AG04449 (cell line): Measurements from ENCODE around the gene TNFRSF8.

Source experiments
- CTCF ChIA-PET: fragments of 350-600 bp; formaldehyde crosslinking; extraction: SDS; loops from one replicate; lab custom pipeline; 2021; ENCODE audit warnings: antibody characterized with exemption; lab: Yijun Ruan, JAX
- POLR2A ChIA-PET: fragments of 400-600, 350-600 bp; formaldehyde crosslinking; extraction: SDS; loops from one replicate; lab custom pipeline; 2020; ENCODE audit warnings: antibody characterized with exemption, inconsistent platforms; lab: Yijun Ruan, JAX
- DNase-seq: peaks from one replicate; pipeline ENCODE4 v3.0.0-alpha.2; 2010; ENCODE audit warnings: low read depth, low spot score
- H3K4me3 ChIP-seq: 2 replicates; pipeline ENCODE4 v1.5.1; 2011; ENCODE audit warnings: low read depth, mild to moderate bottlenecking, control low read depth, low read length
- TF ChIP-seq, protein P1 (sequence below): IDR thresholded peaks from one replicate; pipeline ENCODE4 v1.5.1; 2011; ENCODE audit warnings: mild to moderate bottlenecking, moderate library complexity, low read length, control low read depth, inconsistent platforms; ENCODE audit not compliant: insufficient read depth; ENCODE audit errors: missing control alignments

Gene TNFRSF8

GRCh38 chr1:12127206-12127810 lies 64.2 kb downstream of the TNFRSF8 start:
- TF ChIP-seq, protein P1, sequence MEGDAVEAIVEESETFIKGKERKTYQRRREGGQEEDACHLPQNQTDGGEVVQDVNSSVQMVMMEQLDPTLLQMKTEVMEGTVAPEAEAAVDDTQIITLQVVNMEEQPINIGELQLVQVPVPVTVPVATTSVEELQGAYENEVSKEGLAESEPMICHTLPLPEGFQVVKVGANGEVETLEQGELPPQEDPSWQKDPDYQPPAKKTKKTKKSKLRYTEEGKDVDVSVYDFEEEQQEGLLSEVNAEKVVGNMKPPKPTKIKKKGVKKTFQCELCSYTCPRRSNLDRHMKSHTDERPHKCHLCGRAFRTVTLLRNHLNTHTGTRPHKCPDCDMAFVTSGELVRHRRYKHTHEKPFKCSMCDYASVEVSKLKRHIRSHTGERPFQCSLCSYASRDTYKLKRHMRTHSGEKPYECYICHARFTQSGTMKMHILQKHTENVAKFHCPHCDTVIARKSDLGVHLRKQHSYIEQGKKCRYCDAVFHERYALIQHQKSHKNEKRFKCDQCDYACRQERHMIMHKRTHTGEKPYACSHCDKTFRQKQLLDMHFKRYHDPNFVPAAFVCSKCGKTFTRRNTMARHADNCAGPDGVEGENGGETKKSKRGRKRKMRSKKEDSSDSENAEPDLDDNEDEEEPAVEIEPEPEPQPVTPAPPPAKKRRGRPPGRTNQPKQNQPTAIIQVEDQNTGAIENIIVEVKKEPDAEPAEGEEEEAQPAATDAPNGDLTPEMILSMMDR: no peak
- no peak for DNase-seq
- ChIA-PET POLR2A (no interaction called here), CTCF (interaction anchor here (0.8 to 16.0 kb wide), 5 partner anchors 8 to 79 kb away, joined by 3 to 730 read pairs (median 32); no protein-coding TSS in a partner anchor)
- H3K4me3 ChIP-seq: no peak overlapping the region

DNA sequence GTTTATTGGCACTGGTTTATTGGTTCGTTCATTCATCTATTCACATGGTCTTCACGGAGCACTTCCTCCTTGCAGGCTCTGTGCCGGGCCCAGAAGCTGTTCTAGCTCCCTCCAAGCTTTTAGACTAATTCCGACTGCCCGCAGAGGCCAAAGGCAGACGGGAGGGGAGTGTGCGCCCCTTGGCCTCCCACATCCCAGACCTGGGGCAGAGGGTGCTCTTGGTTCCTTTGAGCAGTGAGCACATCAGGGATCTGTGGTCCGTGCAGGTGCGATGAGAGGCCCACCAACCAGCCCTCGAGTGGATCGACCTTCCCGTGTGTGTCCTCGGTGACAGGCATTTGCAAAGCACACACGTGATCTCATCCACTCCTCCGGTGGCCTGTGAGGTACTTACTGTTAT lies 65.0 kb downstream of the TNFRSF8 start:
- ChIA-PET POLR2A (no interaction called here), CTCF (interaction anchor here (6.7 to 16.0 kb wide), 2 partner anchors 11 to 78 kb away, joined by 61 to 730 read pairs; no protein-coding TSS in a partner anchor)
- DNase-seq: no peak
- TF ChIP-seq, protein P1: no peak
- H3K4me3 ChIP-seq: no peak overlapping the region

DNA sequence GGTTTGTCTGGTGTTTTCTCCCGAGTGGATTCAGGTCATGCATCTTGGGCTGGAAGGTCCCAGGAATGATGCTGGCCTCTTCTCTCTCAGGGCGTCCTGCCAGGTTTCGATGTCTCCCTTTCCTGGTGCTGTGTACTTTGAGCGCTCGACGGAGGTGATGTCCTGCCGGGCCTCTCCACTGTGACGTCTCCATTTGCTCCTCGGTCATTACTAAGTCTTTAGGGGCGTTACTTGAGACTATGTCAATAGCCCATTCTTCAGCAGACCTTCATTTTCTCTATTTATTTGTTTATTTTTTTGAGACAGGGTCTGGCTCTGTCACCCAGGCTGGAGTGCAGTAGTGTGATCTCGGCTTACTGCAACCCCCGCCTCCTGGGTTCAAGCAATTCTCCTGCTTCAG lies 66.5 kb downstream of the TNFRSF8 start:
- no peak overlapping the region for H3K4me3 ChIP-seq
- ChIA-PET CTCF (interaction anchor here (1.0 kb wide), 1 partner anchor 79 kb away, joined by 5 read pairs; no protein-coding TSS in a partner anchor), POLR2A (no interaction called here)
- no peak for DNase-seq
- TF ChIP-seq, protein P1: no peak

- no peak for DNase-seq
- TF ChIP-seq, protein P1: no peak
- POLR2A ChIA-PET: no interaction called here
- no peak overlapping the region for H3K4me3 ChIP-seq
- CTCF ChIA-PET: interaction anchor here (0.7 to 1.3 kb wide), 3 partner anchors 19 to 98 kb away, joined by 3 to 5 read pairs (median 4); no protein-coding TSS in a partner anchor
Observed at GRCh38 chr1:12130466-12131130, 67.5 kb downstream of the TNFRSF8 start.

DNA sequence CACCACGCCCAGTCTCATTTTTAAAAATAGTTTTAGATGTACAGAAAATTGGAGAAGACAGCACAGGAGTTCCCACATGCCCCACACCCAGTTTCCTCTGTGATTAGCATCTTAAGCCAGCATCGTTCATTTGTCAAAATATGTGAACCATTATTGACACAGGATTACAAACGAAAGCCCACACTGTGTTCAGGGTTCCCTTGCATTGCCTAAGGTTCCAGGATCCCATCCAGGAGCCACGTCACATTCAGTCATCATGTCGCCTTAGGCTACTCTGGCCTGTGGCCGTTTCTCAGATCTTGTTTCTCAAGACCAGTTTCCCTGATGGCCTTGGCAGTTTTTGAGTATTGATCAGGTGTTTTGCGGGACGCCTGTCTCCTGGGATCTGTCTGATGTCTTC lies 69.0 kb downstream of the TNFRSF8 start:
- DNase-seq: no peak
- ChIA-PET CTCF (interaction anchor here (0.8 to 4.2 kb wide), 4 partner anchors 7 to 17 kb away, joined by 3 to 42 read pairs (median 4); no protein-coding TSS in a partner anchor), POLR2A (no interaction called here)
- H3K4me3 ChIP-seq: no peak overlapping the region
- TF ChIP-seq, protein P1: no peak

DNA sequence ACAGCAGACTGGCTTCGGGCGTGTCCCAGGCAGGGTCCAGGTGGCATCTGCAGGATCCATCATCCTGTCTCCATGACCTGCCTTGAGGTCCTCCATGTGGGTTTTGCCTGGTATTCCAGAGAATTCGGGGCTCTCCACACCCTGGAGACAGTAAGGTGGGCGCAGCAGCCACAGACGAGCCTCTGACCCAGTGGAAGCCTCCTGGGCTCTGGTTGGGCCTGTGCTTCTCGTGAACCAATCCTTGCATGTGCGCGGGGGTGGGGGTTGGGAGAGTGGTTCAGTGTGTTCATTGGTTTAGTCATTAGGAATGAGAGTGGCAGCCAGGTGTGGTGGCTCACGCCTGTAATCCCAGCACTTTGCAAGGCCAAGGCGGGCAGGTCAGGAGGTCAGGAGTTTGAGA lies 71.6 kb downstream of the TNFRSF8 start:
- TF ChIP-seq, protein P1: no peak
- CTCF ChIA-PET: interaction anchor here (0.6 to 4.2 kb wide), 3 partner anchors 8 to 20 kb away, joined by 3 to 42 read pairs (median 3); no protein-coding TSS in a partner anchor
- H3K4me3 ChIP-seq: no peak overlapping the region
- POLR2A ChIA-PET: no interaction called here
- DNase-seq: no peak
